ENCODE results near the gene MAP3K20.
"Not testable (repeated sequence)": the region's sequence is repeated elsewhere in the genome, so short reads cannot be mapped to it uniquely, and the experiment has no call there.

Gene MAP3K20

DNA sequence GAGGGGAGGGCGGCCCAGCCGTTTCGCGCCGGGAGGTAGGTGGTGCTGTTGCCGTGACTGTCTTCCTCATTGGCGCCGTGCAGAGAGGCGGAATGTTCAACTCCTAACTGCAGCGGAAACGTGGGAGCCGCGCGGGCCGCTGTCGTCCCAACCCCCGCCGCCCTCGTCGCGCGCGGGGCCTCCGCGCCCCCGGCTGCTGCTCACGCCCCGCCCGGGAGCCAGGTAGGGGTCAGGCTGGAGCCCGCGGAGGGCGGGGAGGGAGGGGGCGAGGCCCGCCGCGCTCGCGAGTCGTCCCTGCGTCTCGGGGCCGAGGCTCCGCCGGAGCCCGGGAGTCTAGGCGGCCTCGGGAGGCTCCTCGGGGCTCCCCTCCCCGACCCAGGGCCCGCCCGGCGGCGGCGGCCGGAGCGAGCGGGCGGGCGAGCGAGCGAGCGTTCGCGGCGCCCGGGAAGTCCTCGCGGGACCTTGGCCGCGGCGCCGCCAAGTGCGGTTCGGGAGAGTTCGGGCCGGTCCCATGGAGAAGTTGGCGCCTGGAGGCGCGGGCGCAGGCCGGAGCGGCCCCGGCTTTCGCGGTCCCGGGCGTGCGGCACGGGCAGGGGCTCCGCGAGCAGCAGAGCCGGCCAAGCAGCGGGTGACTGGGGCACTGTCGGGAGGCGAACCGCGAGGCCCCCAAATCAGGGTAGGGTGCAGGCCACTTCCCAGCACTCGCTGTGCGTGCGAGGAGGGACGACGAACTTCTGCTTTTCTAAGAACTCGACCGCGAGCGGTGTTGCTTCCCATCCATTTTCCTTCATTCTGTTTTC lies at the start of gene MAP3K20:
Gene MAP3K20, plus strand, starts transcription at position 66 of the 800 bp plus-strand sequence. CDS start 15,186 bp downstream, outside the sequence.
- DNase-seq = peak in 1 of 4 experiments; percentile 6

DNA sequence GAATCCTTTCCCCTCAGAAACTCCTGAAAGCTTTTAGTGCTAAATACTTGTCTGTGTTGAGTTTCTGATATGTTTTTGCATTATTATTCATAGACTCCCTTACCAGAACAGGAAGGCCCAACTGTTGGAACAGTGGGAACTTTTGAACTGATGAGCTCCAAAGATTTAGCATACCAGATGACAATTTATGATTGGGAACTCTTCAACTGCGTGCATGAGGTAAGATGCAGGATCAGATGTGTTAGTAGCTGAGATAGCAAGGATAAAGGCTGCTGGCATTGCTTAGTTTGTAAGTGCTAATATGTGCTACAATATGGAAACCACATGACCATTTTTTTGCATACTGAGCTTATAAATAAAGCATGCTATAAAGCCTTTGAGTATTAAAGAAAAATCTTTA lies 49.2 kb upstream of the MAP3K20 start:
- no peak for DNase-seq

DNA sequence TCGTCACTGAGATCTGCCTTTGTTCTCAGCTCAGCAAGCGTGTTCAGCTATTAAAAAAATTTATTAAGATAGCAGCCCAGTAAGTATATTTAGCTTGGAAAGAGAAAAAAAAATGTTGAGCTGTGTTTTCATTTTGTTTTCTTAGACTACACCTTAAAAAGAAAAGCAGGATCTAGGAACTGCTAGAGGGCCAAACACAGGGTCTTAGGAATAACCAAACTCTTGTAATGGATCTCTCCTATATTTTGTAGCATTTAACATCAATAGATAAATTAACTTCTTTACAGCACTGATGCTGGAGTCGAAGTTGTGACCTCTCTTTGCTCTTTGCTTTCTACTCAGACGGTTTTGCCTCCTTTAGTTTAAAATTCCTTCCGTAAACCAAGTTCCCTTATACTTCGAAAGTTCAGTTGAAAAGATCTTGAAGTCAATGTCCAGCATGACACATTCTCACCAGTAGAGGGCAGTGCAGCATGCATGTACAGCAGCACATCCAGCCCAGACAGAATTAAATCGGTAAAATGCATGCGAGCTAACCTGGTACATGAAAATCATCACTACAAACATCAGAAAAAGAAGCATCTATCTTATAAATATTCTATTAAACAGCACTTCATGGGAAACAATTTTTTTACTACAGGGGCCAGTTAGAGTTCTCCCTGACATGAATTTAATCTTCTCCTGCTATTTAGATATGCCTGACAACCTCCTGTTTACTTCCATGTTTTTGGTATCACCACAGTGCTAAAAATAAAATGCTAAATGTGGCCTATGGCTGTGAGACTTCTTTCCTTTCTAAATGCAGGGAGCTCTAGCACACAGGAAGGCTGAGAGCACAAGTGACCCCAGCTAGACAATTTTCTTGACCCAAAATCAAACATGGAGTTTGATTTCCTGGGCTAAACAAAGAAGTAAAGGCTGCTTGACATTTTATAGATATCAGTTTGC lies 48.2 kb upstream of the MAP3K20 start:
- DNase-seq = peak; percentile 24 to 62 (median 48)

DNA sequence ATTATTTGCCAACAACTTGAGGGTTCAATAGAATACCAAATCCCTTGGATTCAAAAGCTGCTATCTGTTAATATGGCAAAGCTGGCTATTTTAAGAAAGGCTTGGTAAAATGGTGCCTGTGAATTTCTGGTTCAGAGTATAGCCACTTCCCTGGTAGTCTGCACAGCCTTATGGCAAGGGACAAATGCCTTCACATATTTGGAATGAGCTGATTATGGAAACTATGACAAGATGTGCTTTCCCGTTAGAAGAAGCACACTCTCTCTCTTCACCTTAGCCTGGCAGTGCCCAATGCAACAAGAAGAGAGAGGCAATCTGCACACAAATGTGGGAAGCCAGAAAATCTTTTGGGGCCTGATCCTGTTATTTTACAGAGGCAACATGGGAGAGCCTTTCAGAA lies 47.5 kb upstream of the MAP3K20 start:
- no peak for DNase-seq

DNA sequence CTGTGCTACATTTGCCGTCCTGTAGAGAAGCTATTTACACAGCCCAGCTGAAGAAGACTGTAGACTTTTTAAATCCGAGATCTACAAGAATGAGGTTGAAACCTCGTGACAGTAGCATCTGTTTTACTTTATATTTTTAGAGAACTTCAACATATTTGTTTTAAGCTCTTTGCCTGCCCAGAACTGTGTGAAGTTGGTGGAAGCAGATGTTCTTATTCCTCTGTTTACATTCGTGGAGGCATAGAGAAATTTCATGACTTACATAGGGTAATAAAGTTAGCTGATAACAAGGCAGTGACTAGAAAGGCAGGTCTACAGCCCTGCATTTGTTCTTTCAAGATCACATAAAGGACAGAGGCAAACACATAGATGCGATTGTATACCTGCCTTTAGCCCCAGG lies 47.0 kb upstream of the MAP3K20 start:
- DNase-seq = no peak

DNA sequence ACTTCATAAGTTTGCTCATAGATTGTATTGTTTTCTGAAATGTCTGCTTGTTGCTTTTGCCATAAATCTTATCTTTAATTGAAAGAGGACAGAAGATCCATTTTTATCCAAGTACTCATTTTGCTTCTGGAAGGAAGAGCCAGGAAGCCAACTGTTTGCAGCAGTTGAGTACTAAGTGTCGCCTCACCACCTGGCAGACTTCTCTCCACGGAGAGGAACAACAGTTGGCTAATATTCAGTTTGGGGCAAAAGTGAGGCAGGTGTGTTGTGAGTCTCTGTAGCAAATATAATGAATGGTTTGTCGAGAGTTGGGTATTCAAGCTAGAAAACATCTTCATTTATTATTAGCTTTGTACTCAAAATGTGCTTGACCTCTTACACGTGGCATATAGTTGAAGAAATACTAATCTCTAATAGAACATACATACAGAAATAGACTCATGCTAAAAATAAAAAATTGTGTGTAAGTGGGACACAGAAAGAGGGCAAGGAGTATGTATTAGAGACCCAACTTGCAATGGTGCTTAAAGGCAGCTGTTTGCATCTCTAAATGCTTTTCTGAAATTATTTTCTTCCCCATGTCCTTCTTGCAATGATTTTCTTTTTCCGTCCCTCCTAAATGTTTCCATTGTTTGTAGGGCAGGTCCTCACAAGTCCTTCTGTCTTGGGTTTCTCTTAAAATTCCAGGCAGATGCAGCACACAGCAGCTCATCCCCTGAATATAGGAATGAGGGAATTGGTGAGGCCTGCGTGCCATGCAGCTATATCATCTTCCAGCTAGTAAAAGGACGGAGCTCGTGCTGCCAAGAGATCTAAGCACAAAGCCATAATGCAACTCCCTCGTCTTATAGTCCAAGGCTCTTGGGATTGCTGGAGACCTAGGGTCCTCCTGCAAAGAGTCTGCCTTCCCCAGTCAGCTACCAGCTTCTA lies 44.8 kb upstream of the MAP3K20 start:
- no peak for DNase-seq

DNA sequence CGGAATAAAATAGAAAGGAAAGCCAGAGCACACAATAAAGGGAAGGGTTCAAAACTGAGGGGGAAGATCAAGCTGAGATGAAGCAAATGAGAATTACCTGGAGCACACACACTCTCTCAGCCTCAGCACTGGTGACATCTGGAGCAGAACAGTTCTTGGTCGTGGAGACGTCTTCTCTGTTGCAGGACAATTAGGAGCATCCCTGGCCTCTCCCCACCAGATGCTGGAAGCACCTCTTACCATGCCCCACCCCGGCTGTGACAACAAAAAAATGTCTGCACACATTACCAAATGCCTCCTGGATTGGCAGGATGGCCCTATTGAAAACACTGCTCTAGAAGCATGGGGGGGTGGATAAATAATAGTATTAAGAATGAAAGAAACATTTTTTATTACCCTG lies 43.6 kb upstream of the MAP3K20 start:
- no peak for DNase-seq

DNA sequence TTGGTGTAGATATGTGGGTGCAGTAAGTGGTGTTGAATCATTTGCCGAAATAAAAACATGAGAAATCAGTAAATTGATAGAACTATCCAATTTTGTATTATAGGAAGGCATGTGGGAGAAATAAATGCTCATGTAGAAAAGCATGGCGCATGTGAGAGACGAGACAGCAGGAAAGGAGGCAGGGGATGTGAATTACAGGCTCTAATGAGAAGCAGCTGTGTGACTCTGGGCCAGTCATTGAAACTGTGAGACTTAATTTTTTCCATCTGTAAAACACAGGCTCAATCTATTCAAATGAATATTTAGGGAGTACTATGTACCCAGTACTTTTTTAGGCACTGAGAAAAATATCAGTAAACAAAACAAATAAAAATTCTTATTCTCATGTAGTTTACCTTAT lies 42.6 kb upstream of the MAP3K20 start:
- DNase-seq = no peak

DNA sequence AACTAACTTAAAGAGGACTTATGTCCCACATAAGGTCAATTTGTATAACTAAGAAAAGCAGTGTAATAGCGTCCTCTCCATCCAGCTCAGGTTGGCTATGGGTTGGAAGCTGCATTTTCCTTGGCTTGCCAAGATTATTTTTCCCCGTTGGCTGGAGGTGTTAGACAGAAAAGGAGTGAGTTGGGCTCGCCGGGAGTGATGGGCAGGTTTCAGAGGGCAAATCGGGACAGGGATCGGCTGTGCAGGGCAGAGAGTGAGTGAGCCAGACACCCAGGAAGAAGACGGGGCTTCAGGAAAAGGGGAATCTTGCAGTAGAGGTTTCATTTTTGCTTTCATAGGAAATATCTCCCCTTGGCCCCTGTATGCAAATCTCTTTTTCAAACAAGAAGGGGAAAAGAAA lies 41.5 kb upstream of the MAP3K20 start:
- DNase-seq = no peak

DNA sequence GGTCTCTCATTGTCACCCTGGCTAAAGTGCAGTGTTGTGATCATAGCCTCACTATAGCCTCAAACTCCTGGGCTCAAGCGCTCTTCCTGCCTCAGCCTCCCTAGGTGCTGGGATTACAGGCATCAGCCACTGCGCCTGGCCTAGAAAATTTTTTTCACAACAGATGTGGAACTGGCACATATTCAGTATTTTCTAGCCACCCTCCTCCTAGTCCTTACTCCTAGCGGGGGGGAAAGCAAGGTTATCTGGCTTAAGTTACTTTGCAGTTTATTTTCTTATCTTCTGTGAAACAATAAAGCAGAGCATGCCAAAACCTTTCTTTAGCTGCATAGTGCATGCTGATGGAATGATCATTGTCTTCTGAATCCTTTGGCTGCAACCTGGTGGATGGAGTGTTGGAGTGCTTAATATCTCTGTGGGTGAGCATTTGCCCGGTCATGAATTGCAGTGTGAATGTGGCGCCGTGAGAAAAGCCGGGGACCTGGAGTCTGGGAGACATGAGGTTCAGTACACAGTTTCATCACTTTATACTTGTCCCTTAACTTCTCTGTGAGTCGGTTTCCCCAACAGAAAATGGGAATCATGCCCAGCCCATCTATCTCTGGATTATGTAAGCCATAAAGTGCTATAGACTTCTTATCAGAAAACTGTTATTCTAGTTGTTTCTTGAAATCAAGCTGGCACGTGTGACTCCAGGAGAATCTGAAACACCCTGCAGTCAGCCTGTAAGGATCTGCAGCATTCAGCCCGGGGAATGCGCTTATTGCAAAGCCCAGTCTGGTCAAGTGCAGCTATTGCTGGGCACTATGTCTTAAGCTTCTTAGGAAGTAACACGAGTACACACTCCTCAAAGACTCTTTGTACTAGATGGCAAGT lies 38.2 kb upstream of the MAP3K20 start:
- no peak for DNase-seq

DNA sequence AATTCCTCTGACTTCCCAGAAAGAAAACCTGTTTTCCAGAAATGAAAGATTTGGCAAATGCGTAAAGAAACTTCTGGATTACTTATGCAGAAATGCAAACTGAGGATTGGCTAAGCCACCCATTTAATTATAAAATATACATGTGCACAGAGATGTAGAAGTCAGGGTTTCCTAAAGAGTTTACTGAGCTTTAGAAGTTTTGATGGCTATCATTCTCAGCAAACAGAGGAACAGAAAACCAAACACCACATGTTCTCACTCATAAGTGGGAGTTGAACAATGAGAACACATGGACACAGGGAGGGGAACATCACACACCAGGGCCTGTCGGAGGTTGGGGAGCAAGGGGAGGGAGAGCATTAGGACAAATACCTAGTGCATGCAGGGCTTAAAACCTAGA lies 37.4 kb upstream of the MAP3K20 start:
- DNase-seq = not testable (repeated sequence)

DNA sequence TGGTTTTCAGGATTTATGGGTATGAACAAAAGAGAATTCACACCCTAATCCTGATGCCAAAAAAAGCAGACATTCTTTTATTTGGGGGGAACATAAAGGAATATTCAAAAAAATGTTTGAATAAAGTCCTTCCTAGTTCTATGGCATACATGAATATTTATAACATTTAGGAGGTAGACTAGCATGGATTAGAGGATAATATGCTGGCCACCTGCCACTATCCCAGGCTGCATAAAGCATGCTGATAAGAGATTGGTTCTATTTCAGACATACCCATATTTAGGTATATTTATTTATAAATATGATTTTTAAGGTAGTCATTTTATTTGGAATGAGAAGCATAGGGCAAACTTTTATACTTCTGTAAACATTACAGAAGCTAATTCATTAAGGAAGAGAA lies 34.9 kb upstream of the MAP3K20 start:
- no peak for DNase-seq

DNA sequence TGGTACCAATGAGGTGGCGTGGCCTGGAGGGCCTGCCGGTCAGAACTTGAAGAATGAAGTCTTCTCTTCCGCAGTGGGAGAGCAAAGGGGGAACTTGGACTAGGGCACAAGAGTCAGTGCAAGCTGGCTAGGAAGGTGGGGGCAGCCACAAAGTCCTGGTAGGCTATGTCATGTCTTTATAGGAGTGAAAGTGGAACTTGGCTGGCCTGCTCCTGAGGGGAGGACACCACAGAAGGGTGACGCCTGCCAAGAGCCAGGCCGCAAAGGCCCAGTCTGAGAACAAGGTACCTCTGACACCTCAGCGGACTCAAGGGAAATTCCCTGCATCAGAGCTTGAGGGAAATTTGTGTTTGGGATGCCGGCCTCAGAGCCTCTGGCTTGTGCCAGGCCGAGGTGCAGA lies 32.2 kb upstream of the MAP3K20 start:
- no peak for DNase-seq

DNA sequence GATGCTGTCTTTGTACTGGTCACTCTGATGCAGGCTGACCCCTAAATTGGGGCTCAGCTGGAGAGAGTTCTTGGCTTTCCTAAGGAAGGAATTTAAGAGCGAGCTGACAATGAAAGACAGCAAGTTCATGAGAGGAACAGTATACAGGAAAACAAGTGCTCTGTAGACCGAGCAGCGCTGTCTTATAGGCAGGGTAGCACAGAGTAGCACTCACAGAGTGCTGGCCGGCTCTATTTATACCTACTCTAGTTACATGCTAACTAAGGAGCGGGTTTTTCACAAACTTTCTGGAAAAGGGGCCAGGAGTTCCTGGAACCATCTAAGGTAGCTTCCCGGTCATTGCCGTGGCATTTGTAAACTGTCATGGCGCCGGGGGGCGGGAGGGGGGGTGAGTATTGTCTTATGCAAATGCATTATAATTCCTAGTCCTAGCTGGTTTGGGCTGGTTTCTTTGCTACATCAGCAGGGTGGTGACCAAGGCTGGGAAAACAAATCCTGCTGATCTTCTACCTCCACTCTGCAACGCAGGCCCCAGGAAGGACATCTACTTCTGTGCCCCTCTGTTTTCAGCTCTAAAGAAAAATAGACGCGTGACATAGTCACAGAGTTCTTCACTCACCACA lies 31.6 kb upstream of the MAP3K20 start:
- no peak for DNase-seq

DNA sequence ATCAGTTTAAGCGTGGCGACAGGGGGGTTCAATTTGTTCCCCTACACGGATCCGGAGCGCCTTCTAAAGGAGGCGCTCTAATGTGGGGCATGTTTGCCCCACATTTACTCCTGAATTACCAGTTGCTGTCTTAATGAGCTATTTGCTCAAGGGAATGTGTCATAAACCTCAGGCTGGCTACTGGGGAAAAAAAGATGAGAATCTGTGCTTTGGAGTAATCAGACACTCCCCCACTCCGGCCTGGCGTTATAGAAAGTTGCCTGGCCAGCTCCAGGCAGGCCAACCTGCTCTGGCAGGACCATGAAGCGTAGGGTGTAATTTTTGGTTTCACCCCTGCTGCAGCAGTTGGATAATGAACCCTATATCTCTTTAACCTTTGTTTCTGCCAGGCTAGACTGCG lies 31.0 kb upstream of the MAP3K20 start:
- no peak for DNase-seq

DNA sequence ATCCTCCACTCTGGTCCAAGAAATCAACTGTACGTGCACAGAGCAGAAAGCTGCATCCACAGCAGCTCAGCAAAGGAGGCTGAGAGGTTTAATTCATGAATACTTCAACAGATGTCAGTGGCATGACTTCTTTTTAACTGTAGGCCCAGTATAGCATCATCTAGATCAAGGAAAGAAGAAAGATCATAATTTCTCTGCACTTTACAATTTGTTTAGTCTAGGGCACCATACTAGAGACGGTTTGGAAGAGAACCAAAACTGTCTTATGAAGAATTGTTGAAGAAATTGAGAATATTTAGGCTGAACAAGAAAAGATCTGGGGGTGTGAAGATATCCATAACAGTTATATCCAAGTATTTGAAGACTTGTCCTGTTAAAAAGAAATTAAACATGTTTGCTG lies 30.5 kb upstream of the MAP3K20 start:
- DNase-seq = no peak

DNA sequence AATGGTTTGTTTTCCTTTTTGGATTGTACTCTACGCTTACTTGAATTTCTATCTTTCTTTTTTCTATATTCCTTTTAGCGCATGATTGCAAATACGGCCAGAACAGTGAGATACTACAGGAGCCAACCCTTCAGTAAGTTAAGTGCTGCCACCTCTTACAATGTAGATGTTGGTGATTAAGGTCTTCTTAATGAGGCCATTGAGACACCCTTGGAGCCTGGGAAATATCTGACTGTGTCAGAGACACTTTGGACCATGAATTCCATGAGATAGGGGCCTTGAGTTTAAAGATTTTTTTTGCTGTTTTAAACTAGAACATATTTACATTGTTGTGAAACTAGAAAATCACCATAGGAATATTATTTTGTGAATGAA lies 27.1 kb upstream of the MAP3K20 start:
- DNase-seq = no peak

DNA sequence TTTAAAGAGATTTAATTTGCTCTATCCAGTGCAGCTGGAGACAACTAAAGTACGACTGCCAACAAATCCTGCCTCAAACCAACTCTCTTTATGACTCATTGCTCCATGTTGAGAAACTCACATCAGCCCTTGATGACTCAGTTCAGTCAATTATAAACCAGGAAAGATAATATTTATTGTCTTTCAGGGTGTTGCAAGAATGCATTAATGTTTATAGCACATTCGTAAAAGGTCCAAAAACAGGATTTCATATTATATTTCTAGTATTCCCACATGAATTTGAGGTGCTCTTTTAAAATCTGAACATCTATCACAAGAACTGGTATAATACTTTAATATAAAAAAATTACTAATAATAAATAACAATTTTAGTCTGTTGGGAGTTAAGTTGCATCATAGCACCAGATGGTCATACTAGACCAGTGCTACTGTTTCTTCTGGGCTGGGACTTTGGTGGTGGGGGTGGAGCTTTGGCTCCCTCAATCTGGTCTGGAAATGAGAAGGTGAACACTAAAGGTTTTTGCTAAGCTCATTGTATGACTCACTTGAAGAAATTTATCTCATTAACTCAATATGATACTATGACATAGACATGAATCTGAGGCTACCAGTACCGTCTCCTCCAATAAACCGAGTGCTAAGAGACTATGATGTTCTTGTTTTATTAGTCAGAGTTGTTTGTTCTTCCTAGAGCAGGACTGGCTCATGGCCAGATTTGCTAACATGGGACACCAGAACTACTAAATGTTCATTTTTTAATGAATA lies 26.6 kb upstream of the MAP3K20 start:
- DNase-seq = no peak

DNA sequence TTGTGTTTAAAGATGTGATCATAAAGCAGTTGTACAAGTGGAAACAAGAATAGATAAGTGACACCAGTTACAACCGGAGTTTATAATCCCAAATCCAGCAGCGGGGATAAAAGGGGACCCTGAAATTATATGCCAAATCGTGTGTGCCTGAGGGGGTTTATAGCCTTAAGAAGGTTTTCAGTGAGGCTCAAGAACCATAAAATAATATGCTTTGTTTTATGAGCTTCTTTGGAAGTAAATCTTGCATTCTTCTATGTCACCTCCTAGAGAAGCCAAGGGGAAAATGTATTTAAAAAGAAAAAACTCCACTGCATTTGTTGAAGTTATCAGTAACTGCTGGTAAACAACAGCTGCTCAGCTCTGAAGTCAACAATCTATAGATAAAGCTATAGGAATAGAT lies 25.8 kb upstream of the MAP3K20 start:
- DNase-seq = no peak

DNA sequence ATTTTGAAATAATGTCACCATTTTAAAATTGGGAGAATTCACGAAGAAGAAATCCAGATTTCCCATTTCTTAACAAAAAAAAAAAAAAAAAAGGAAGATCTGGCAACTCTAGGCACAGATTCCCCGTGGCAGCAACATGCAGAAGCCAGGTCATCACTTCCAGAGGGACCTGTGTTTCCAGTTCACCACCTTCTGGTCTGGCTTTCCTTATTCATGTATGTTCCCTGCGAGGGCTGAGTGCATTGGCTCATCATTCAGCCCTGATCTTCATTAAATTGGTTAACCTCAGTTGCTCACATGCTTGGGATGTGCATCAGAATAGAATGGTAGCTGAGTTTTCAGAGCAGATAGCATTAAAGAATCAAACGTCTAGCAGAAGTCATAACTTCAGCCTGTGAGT lies 25.0 kb upstream of the MAP3K20 start:
- no peak for DNase-seq
